GM12892 (cell line): ENCODE results near the gene FOXA2.

Experiments used
- DNase-seq: peaks from one replicate; pipeline ENCODE4 v3.0.0; 2011; ENCODE audit not compliant: insufficient read length
- FAIRE-seq: peaks from 2 replicates; lab custom pipeline; 2011; peaks lifted over from hg19 to GRCh38; lab: Jason Lieb, UNC
- POLR2A ChIP-seq: IDR thresholded peaks from 2 replicates; pipeline ENCODE4 v1.6.1; 2011; ENCODE audit warnings: low read depth, low read length, control low read depth
- POLR2AphosphoS5 ChIP-seq: IDR thresholded peaks from 2 replicates; pipeline ENCODE4 v1.6.1; 2011; ENCODE audit warnings: low read depth, low read length, control low read depth
- TAF1 ChIP-seq: IDR thresholded peaks from 2 replicates; pipeline ENCODE4 v1.6.1; 2011; ENCODE audit warnings: low read depth, mild to moderate bottlenecking, control low read depth, low read length, borderline replicate concordance

Gene FOXA2

GRCh38 chr20:22545045-22545444, 39.3 kb downstream of the FOXA2 start:
- TF ChIP-seq POLR2AphosphoS5, result no peak
- no peak for TF ChIP-seq TAF1
- TF ChIP-seq POLR2A, result no peak
- FAIRE-seq, result no peak
- no peak for DNase-seq

GRCh38 chr20:22544462-22544861, 39.9 kb downstream of the FOXA2 start:
- DNase-seq (no peak), FAIRE-seq (no peak)
- no peak for TF ChIP-seq POLR2AphosphoS5
- no peak for TF ChIP-seq POLR2A
- no peak for TF ChIP-seq TAF1

- FAIRE-seq (no peak), DNase-seq (no peak)
- TF ChIP-seq TAF1 (no peak), POLR2A (no peak), POLR2AphosphoS5 (no peak)
These were observed 41.9 kb downstream of the FOXA2 start for GRCh38 chr20:22542427-22542826.

- TF ChIP-seq TAF1, result no peak
- TF ChIP-seq POLR2A, result no peak
- no peak for TF ChIP-seq POLR2AphosphoS5
- DNase-seq (no peak), FAIRE-seq (no peak)
These were observed 43.5 kb downstream of the FOXA2 start for GRCh38 chr20:22540832-22541231.

- TF ChIP-seq POLR2A, result no peak
- TF ChIP-seq POLR2AphosphoS5, result no peak
- TF ChIP-seq TAF1, result no peak
- FAIRE-seq (no peak), DNase-seq (no peak)
These were observed 47.2 kb downstream of the FOXA2 start for GRCh38 chr20:22536956-22537756.

- FAIRE-seq, result no peak
- no peak for TF ChIP-seq POLR2AphosphoS5
- no peak for TF ChIP-seq TAF1
- no peak for TF ChIP-seq POLR2A
These were observed 48.1 kb downstream of the FOXA2 start for GRCh38 chr20:22536141-22536828.

GRCh38 chr20:22535483-22535882, 48.9 kb downstream of the FOXA2 start:
- DNase-seq (no peak), FAIRE-seq (no peak)
- TF ChIP-seq POLR2A, result no peak
- no peak for TF ChIP-seq POLR2AphosphoS5
- TF ChIP-seq TAF1, result no peak

More at GRCh38 chr20:22536141-22536828, 48.1 kb downstream of the FOXA2 start:
- no peak for DNase-seq

GRCh38 chr20:22533823-22534751, 50.3 kb downstream of the FOXA2 start:
- no peak for TF ChIP-seq POLR2A
- TF ChIP-seq POLR2AphosphoS5, result no peak
- TF ChIP-seq TAF1, result no peak
- no peak for FAIRE-seq
- no peak for DNase-seq

- FAIRE-seq (no peak), DNase-seq (no peak)
- TF ChIP-seq POLR2A (no peak), TAF1 (no peak), POLR2AphosphoS5 (no peak)
These were observed 51.8 kb downstream of the FOXA2 start for GRCh38 chr20:22532598-22532997.

- FAIRE-seq (no peak), DNase-seq (no peak)
- TF ChIP-seq TAF1 (no peak), POLR2A (no peak), POLR2AphosphoS5 (no peak)
These were observed 52.6 kb downstream of the FOXA2 start for GRCh38 chr20:22531756-22532155.

- TF ChIP-seq POLR2A (no peak), TAF1 (no peak), POLR2AphosphoS5 (no peak)
- DNase-seq (no peak), FAIRE-seq (no peak)
These were observed 53.2 kb downstream of the FOXA2 start for GRCh38 chr20:22531056-22531615.
